ENCODE data around the gene PAK4. TPM values are rescaled to one million over a fixed set of nuclear protein-coding genes. Genes with fewer than 3 reads are reported as not detected.

Gene PAK4
- total RNA-seq, 4 donors from 2014 or later: 6.1 to 16.3 (median 7.5) TPM

GRCh38 chr19:39126312-39127187 lies 964 bp downstream of the PAK4 start:
- WGBS, 2 donors (ENCODE audit: low coverage in 1 of 2): 0 to 9% methylated on average over 9 to 17 of the region's 27 CpGs
- no peak for ATAC-seq
- H3K4me1 ChIP-seq: peaks cover 0 to 69% (median 37%) of the 10 kb centered on the region in 3 donors
- peak overlapping the region; percentile 9 to 90 (median 84) for H3K27ac ChIP-seq
- H3K36me3 ChIP-seq: no peaks in the 10 kb centered on the region
- no peaks in the 10 kb centered on the region for H3K9me3 ChIP-seq
- H3K27me3 ChIP-seq: no peaks in the 10 kb centered on the region
- H3K4me3 ChIP-seq: peak overlapping the region; percentile 60 to 94
- TF ChIP-seq CTCF (IDR thresholded peaks at IDR 0.05): no peak
- TF ChIP-seq POLR2AphosphoS5 (IDR thresholded peaks at IDR 0.05): peak; percentile 9

- H3K4me3 ChIP-seq: peak overlapping the region in 1 of 2 donors; percentile 94
- H3K36me3 ChIP-seq: no peaks in the 10 kb centered on the region
- H3K4me1 ChIP-seq: peaks cover 0 to 83% (median 51%) of the 10 kb centered on the region in 3 donors
- WGBS, 2 donors (ENCODE audit: low coverage in 1 of 2): 48% methylated on average over 2 of the region's 9 CpGs; no CpG with 5 or more reads in 1 of the 2 donors
- H3K27ac ChIP-seq: peak overlapping the region in 3 of 4 donors; percentile 80 to 90 (median 89)
- no peak for TF ChIP-seq CTCF (IDR thresholded peaks at IDR 0.05)
- no peak for TF ChIP-seq POLR2A (IDR thresholded peaks at IDR 0.05)
- TF ChIP-seq POLR2AphosphoS5 (IDR thresholded peaks at IDR 0.05): no peak
- TF ChIP-seq EP300 (IDR thresholded peaks at IDR 0.05): no peak
- ATAC-seq: no peak
- no peaks in the 10 kb centered on the region for H3K9me3 ChIP-seq
- no peaks in the 10 kb centered on the region for H3K27me3 ChIP-seq
Observed at GRCh38 chr19:39127812-39128515, 2.4 kb downstream of the PAK4 start.

- no peaks in the 10 kb centered on the region for H3K27me3 ChIP-seq
- peaks cover 0 to 90% (median 56%) of the 10 kb centered on the region in 3 donors for H3K4me1 ChIP-seq
- TF ChIP-seq POLR2A (IDR thresholded peaks at IDR 0.05) (no peak), EP300 (IDR thresholded peaks at IDR 0.05) (no peak), CTCF (IDR thresholded peaks at IDR 0.05) (no peak), POLR2AphosphoS5 (IDR thresholded peaks at IDR 0.05) (no peak)
- H3K4me3 ChIP-seq: no peak overlapping the region
- peak overlapping the region in 2 of 4 donors; percentile 80 to 90 for H3K27ac ChIP-seq
- no peaks in the 10 kb centered on the region for H3K9me3 ChIP-seq
- H3K36me3 ChIP-seq: no peaks in the 10 kb centered on the region
- 30 to 41% methylated on average over 5 to 6 of the region's 6 CpGs for WGBS, 2 donors (ENCODE audit: low coverage in 1 of 2)
- no peak for ATAC-seq
Observed at GRCh38 chr19:39128516-39129079, 3.0 kb downstream of the PAK4 start.

- H3K27me3 ChIP-seq: no peaks in the 10 kb centered on the region
- H3K27ac ChIP-seq: no peak overlapping the region
- TF ChIP-seq POLR2AphosphoS5 (IDR thresholded peaks at IDR 0.05) (no peak), CTCF (IDR thresholded peaks at IDR 0.05) (no peak), POLR2A (IDR thresholded peaks at IDR 0.05) (no peak), EP300 (IDR thresholded peaks at IDR 0.05) (no peak)
- 60 to 93% methylated on average over 1 to 4 of the region's 11 CpGs for WGBS, 2 donors (ENCODE audit: low coverage in 1 of 2)
- H3K4me1 ChIP-seq: peaks cover 0 to 95% (median 60%) of the 10 kb centered on the region in 3 donors
- no peaks in the 10 kb centered on the region for H3K36me3 ChIP-seq
- no peak overlapping the region for H3K4me3 ChIP-seq
- ATAC-seq: no peak
- no peaks in the 10 kb centered on the region for H3K9me3 ChIP-seq
Observed at GRCh38 chr19:39129116-39129515, 3.5 kb downstream of the PAK4 start.

Data from gastroesophageal sphincter (tissue), 4 donors.